ENCODE measurements around the gene BTBD8. TPM values are rescaled to one million over a fixed set of nuclear protein-coding genes. Genes with fewer than 3 reads are reported as not detected.

The BTBD8 gene
- total RNA-seq, result 3.7 and 4.0 TPM in 2 replicates

GRCh38 chr1:92080128-92080985 lies at the start of gene BTBD8:
Gene BTBD8 (plus strand): TSS chr1:92080345. CDS start chr1:92080572, 227 bp downstream.

GRCh38 chr1:92075311-92075710 lies 4.8 kb upstream of the BTBD8 start, which contains the start of gene SETSIP:
Gene SETSIP (minus strand): TSS chr1:92075411. CDS start chr1:92075411, 0 bp downstream.

DNA sequence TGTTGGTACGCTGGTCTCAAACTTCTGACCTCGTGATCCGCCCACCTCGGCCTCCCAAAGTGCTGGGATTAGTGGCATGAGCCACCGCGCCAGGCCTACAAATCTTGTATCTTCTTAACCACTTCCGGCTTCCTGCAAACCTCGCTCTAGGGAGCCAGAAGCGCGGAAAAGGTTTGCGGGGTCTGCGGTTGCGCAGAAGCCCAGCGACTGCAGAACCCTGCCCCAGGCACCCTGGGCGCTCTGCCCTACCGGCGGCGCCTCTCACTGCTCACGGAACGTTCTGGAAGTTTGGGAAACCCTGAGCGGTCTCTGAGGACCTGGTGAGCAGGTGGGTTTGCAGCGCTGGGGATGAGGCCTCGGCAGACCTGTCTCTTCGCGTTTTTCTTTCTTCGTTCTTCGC lies 137.6 kb downstream of the BTBD8 start, which contains the start of gene C1orf146:
Gene C1orf146, plus strand, starts transcription at position 195 of the 400 bp plus-strand sequence. CDS start 13,506 bp downstream, outside the sequence.

Other genes with a start within 250 kb of the BTBD8 start
- gene TGFBR3, start 194.2 kb upstream of the BTBD8 start, total RNA-seq, result 11.4 and 14.5 TPM in 2 replicates
- gene BRDT, start 130.9 kb upstream of the BTBD8 start, total RNA-seq, result not detected in 2 replicates
- 0.12 and 0.92 TPM in 2 replicates for gene EPHX4, start 50.4 kb upstream of the BTBD8 start, total RNA-seq
- 0.40 and 0.44 TPM in 2 replicates for gene SETSIP, start 4.9 kb upstream of the BTBD8 start, total RNA-seq
- not detected in 2 replicates for gene C1orf146, start 137.6 kb downstream of the BTBD8 start, total RNA-seq
- 6.5 and 7.0 TPM in 2 replicates for gene GLMN, start 218.6 kb downstream of the BTBD8 start, total RNA-seq
- 3.8 and 9.0 TPM in 2 replicates for gene RPAP2, start 218.7 kb downstream of the BTBD8 start, total RNA-seq